ENCODE measurements around the gene RASSF4.

RASSF4 gene

DNA sequence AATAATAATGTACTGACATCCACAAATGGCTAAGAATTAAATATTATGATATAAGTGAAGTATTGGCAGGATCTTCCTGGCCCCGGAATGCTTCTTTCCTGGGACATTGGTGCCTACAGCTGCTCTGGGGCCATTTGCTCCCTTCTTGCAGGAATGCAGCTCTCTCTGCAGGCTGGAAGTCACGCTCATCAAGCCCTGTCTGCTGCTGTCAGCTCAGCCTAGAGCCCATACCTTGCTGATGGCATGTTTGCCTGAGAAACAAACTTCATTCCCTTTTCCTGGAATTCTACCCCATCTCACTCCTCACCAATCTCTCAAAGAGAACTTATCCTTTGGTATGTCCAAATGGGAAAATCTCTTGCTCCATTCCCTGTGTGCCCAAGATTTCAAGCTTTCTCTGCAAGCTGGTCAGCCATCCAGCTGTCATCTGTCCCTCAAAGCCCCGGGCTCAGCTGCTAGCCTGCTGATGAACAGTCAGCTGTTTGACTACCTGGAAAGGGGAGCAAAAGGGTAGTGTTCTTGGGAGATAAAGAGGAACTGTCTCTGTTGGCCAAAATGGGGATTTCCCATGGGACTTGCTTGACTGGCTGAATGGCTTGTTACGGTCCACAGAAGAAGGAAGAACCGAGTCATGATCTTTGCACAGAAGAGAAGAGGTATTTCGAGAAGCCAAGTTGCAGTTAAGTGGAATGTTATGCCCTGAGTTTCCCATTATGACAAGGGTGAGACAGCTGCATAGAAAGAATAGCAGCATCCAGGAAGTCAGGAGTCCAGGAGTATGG, 12.0 kb upstream of the RASSF4 start:
- TF ChIP-seq, protein P1, sequence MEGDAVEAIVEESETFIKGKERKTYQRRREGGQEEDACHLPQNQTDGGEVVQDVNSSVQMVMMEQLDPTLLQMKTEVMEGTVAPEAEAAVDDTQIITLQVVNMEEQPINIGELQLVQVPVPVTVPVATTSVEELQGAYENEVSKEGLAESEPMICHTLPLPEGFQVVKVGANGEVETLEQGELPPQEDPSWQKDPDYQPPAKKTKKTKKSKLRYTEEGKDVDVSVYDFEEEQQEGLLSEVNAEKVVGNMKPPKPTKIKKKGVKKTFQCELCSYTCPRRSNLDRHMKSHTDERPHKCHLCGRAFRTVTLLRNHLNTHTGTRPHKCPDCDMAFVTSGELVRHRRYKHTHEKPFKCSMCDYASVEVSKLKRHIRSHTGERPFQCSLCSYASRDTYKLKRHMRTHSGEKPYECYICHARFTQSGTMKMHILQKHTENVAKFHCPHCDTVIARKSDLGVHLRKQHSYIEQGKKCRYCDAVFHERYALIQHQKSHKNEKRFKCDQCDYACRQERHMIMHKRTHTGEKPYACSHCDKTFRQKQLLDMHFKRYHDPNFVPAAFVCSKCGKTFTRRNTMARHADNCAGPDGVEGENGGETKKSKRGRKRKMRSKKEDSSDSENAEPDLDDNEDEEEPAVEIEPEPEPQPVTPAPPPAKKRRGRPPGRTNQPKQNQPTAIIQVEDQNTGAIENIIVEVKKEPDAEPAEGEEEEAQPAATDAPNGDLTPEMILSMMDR (IDR thresholded peaks at IDR 0.05; ENCODE audit: unreplicated experiment in 3 of 3), result no peak
- Mint-ChIP-seq H3K36me3 (ENCODE audit: low read depth) (peaks cover 27% of the 10 kb centered on the region), H3K27ac (peak overlapping the region; percentile 33 to 59 (median 57)), H3K27me3 (ENCODE audit: low read depth) (no peaks in the 10 kb centered on the region), H3K4me1 (peaks cover 61% of the 10 kb centered on the region), H3K4me3 (peak overlapping the region in 1 of 3 experiments; percentile 15), H3K9me3 (peaks cover 25% of the 10 kb centered on the region)

GRCh38 chr10:44948642-44949041, 11.0 kb upstream of the RASSF4 start:
- peaks cover 72% of the 10 kb centered on the region for H3K4me1 Mint-ChIP-seq
- peaks cover 20% of the 10 kb centered on the region for H3K9me3 Mint-ChIP-seq
- H3K27ac Mint-ChIP-seq, result peak overlapping the region in 2 of 3 experiments; percentile 59 to 64
- H3K36me3 Mint-ChIP-seq (ENCODE audit: low read depth), result peaks cover 24% of the 10 kb centered on the region
- H3K4me3 Mint-ChIP-seq, result no peak overlapping the region
- no peaks in the 10 kb centered on the region for H3K27me3 Mint-ChIP-seq (ENCODE audit: low read depth)
- TF ChIP-seq, protein P1 (IDR thresholded peaks at IDR 0.05; ENCODE audit: unreplicated experiment in 3 of 3), result no peak

DNA sequence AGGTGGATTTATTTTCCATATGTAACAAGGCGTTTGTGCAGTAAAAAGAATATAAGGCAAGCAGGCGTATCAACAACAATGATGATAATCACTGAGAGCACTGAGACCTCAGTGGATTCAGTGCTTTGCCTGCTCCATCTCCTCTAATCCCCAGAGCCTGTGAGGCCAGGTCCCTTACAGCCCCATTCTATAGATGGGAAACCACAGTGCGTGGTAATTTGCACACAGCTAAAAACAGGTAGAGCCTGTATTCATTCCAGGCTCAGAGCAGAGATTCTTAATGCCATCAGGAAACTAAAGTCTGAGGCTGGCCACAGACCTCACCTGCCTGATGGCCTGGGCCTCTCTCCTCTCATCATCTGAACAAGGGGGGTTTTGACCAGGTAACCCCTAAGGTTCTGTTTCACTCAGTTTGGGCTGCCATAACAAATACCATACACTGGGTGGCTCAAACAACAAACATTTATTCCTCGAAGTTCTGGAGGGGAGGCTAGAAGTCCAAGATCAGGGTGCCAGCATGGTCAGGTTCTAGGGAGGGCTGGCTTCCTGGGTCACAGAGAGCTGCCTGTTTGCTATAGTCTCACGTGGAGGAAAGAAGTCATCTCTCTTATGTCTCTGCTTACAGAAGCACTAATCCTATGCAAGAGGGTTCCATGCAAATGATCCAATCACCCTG, 10.3 kb upstream of the RASSF4 start:
- Mint-ChIP-seq H3K4me1 (peaks cover 73% of the 10 kb centered on the region), H3K9me3 (peaks cover 16% of the 10 kb centered on the region), H3K36me3 (ENCODE audit: low read depth) (peaks cover 23% of the 10 kb centered on the region), H3K27ac (peak overlapping the region in 2 of 3 experiments; percentile 59 to 64), H3K4me3 (no peak overlapping the region), H3K27me3 (ENCODE audit: low read depth) (no peaks in the 10 kb centered on the region)
- TF ChIP-seq, protein P1 (IDR thresholded peaks at IDR 0.05; ENCODE audit: unreplicated experiment in 3 of 3), result no peak

DNA sequence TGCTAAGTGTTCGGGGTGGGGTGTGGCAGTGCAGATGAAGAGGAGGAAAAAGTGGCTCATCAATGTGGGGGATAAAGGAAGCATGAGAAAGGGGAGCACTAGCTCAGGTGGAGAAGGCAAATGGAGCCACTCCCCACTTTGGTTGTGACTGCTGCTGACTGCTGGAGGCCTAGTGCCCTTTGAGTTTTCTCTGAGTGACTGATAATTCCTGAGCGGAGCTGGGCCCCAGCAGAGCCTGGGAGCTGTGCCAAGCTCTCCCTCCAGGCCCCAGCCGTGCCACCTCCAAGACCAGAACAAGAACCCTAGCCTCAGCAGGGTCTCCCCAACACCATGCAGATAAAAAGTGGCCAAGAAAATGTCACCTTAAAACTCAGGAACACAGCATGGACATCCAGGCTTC, 9.7 kb upstream of the RASSF4 start:
- H3K4me1 Mint-ChIP-seq, result peaks cover 73% of the 10 kb centered on the region
- H3K9me3 Mint-ChIP-seq, result peaks cover 10% of the 10 kb centered on the region
- H3K27me3 Mint-ChIP-seq (ENCODE audit: low read depth), result no peaks in the 10 kb centered on the region
- H3K27ac Mint-ChIP-seq, result peak overlapping the region in 2 of 3 experiments; percentile 13 to 32
- H3K4me3 Mint-ChIP-seq, result no peak overlapping the region
- TF ChIP-seq, protein P1 (IDR thresholded peaks at IDR 0.05; ENCODE audit: unreplicated experiment in 3 of 3), result no peak
- H3K36me3 Mint-ChIP-seq (ENCODE audit: low read depth), result peaks cover 22% of the 10 kb centered on the region

- Mint-ChIP-seq H3K9me3 (peaks cover 6% of the 10 kb centered on the region), H3K4me3 (no peak overlapping the region), H3K4me1 (peaks cover 73% of the 10 kb centered on the region), H3K27ac (peak overlapping the region in 1 of 3 experiments; percentile 13), H3K36me3 (ENCODE audit: low read depth) (peaks cover 19% of the 10 kb centered on the region), H3K27me3 (ENCODE audit: low read depth) (no peaks in the 10 kb centered on the region)
- TF ChIP-seq, protein P1 (IDR thresholded peaks at IDR 0.05; ENCODE audit: unreplicated experiment in 3 of 3), result no peak
Observed at GRCh38 chr10:44950326-44951225, 9.0 kb upstream of the RASSF4 start.
